Neural progenitor cell (in vitro differentiated cells): ENCODE results near the gene SIPA1.

Source experiments
- CTCF ChIP-seq: fragments of 200-600 bp; sonication (generic); IDR thresholded peaks from 2 replicates; pipeline ENCODE4 v1.5.1; 2017; ENCODE audit warnings: antibody characterized with exemption, mild to moderate bottlenecking
- EZH2 ChIP-seq: fragments of 200-600 bp; sonication (generic); IDR thresholded peaks from 2 replicates; pipeline ENCODE4 v1.6.1; 2017; ENCODE audit warnings: antibody characterized with exemption, mild to moderate bottlenecking, moderate library complexity

GRCh38 chr11:65598258-65598699, 39.6 kb upstream of the SIPA1 start:
- no peak for TF ChIP-seq CTCF
- no peak for TF ChIP-seq EZH2
